K562 (cell line): ENCODE data around the gene GDPD2.

Experiments
- CTCF ChIP-seq, 3 experiments: IDR thresholded peaks in 2 of 3; conservative IDR thresholded peaks in 1 of 3; 2 replicates each; pipeline ENCODE4 v1.5.1; 2011 to 2012; ENCODE audit warnings: low read length in 3 of 3, mild to moderate bottlenecking in 3 of 3, control low read depth in 2 of 3, improper control_type of control experiment in 1 of 3, inconsistent platforms in 1 of 3, low read depth in 1 of 3, mixed read lengths in 1 of 3, moderate library complexity in 1 of 3; ENCODE audit not compliant: insufficient read depth in 2 of 3
- TCF3 ChIP-seq: sonication (generic); formaldehyde crosslinking; IDR thresholded peaks from 2 replicates; pipeline ENCODE4 v1.4.0; 2020; ENCODE audit warnings: mild to moderate bottlenecking, missing genetic modification reagents
- ZBTB17 ChIP-seq: fragments of 450-650 bp; formaldehyde crosslinking; IDR thresholded peaks from 2 replicates; pipeline ENCODE4 v1.4.0; 2020; ENCODE audit warnings: mild to moderate bottlenecking
- ZBTB26 ChIP-seq: fragments of 450-650 bp; formaldehyde crosslinking; IDR thresholded peaks from 2 replicates; pipeline ENCODE4 v1.4.0; 2022; ENCODE audit warnings: missing genetic modification characterization
- ZBTB49 ChIP-seq: sonication (generic); formaldehyde crosslinking; IDR thresholded peaks from 2 replicates; pipeline ENCODE4 v1.8.0; 2022; ENCODE audit warnings: missing genetic modification reagents, mild to moderate bottlenecking, borderline replicate concordance

DNA sequence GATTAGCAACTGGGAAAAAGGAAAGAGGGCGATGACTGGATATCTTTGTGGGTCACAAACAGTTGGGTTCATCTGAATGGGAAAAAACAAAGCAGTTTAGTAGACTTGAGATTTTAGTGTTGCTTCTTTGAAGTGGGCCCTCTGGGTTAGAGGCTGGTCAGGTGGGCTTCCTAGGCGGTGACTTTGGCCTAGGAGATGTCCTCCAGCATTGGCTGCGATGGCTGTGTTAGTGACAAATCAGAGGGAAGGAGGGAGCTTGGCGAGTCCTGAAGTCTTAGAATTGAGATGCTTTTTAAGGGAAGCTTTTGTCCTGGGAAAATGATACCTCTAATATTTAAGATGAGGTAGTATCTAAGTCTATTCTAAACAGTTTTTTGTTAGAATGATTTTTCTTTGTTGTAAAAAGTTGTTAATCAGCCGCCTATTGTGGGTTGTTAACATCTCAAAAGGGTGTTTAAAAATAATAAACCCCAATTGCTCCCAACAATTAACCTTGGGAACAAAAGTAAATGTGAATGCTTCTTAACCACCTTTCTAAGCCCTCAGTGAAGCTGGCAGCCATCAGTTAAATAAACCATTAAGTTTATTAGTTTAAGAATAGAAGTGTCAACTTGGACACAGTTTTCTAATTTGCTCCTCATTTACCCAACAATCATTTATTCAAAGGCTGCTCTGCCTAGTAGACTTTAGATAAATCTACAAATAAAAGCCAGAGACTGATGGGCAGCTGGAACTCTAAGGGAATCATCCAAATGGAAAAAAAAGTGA is 53.2 kb downstream of the GDPD2 start:
- no peak for TF ChIP-seq CTCF (IDR thresholded peaks at IDR 0.05 in 2 of 3, conservative IDR thresholded peaks at IDR 0.05 in 1 of 3; ENCODE audit: insufficient read depth in 2 of 3, low read depth in 1 of 3, low read length in 3 of 3)
- TF ChIP-seq TCF3: no peak
- TF ChIP-seq ZBTB26 (CRISPR knock-in tag): no peak
- TF ChIP-seq ZBTB17: no peak
- no peak for TF ChIP-seq ZBTB49 (CRISPR knock-in tag)
